Upper lobe of left lung (tissue), 6 donors: ENCODE data around the gene TMCC1. TPM values are rescaled to one million over a fixed set of nuclear protein-coding genes. Genes with fewer than 3 reads are reported as not detected.
"Not testable (repeated sequence)": the region's sequence is repeated elsewhere in the genome, so short reads cannot be mapped to it uniquely, and the experiment has no call there.

ENCODE experiments used
- ATAC-seq, 2 donors: fragments of 200-7000 bp; cut with Tn5 transposase; one replicate each; pipeline ENCODE4 v1.9.1; 2022; ENCODE audit warnings: mild to moderate bottlenecking in 2 of 2, moderate library complexity in 2 of 2; ENCODE audit not compliant: low FRiP score in 2 of 2
- DNase-seq, 2 donors: peaks; one replicate each; pipeline ENCODE4 v3.0.0-alpha.2; 2019 to 2020
- H3K27ac ChIP-seq, 4 donors: fragments of 200-600 bp; sonication (generic); one replicate each; pipeline ENCODE4 v1.5.1; 2016 to 2019
- H3K27me3 ChIP-seq, 4 donors: fragments of 200-600 bp; sonication (generic); one replicate each; pipeline ENCODE4 v1.5.1; 2017 to 2019
- H3K36me3 ChIP-seq, 4 donors: fragments of 200-600 bp; sonication (generic); one replicate each; pipeline ENCODE4 v1.5.1; 2016 to 2019
- H3K4me1 ChIP-seq, 4 donors: fragments of 200-600 bp; sonication (generic); one replicate each; pipeline ENCODE4 v1.5.1; 2018 to 2019
- H3K4me3 ChIP-seq, 4 donors: fragments of 200-600 bp; sonication (generic); one replicate each; pipeline ENCODE4 v1.5.1; 2017 to 2019; ENCODE audit warnings: mild to moderate bottlenecking in 2 of 4, moderate library complexity in 1 of 4
- H3K9me3 ChIP-seq, 4 donors: fragments of 200-600 bp; sonication (generic); one replicate each; pipeline ENCODE4 v1.5.1; 2018 to 2019
- EP300 ChIP-seq, 4 donors: sonication (generic); formaldehyde crosslinking; IDR thresholded peaks; one replicate each; pipeline ENCODE4 v1.5.1; 2017; ENCODE audit warnings: antibody characterized with exemption in 4 of 4, control low read depth in 2 of 4
- POLR2A ChIP-seq, 4 donors: fragments of 450-650 bp; IDR thresholded peaks; one replicate each; pipeline ENCODE4 v1.5.1; 2016 to 2017; ENCODE audit warnings: antibody characterized with exemption in 4 of 4, mild to moderate bottlenecking in 2 of 4
- POLR2AphosphoS5 ChIP-seq, 2 donors: sonication (generic); formaldehyde crosslinking; IDR thresholded peaks; one replicate each; pipeline ENCODE4 v1.5.1; 2017; ENCODE audit warnings: antibody characterized with exemption in 2 of 2
- WGBS, 2 donors: methylation state at CpG; one replicate each; pipeline ENCODE4 v1.1.5; 2017 to 2018; 5-methylcytosine and 5-hydroxymethylcytosine counted together
- total RNA-seq, 6 donors: library from RNA; depleted of rRNA in 4 of 6; stranded (reverse); fragments of >200 nt in 4 of 6; gene quantifications; one replicate each; pipeline versions ENCODE4 v1.1.0 to v1.2.1, GENCODE V29; 2016 to 2021
- TF ChIP-seq, protein P1 (sequence below), 6 experiments: fragments of 450-650 bp in 4 of 6; fragments of 200-600 bp in 2 of 6; sonication (generic) in 2 of 6; IDR thresholded peaks; one replicate each; pipeline ENCODE4 v1.5.1; 2016 to 2019; ENCODE audit warnings: antibody characterized with exemption in 6 of 6
- donor health status: DM: no; HTN: no; CAD: no; lungs with moderate emphysema.
- donor health status: DM: no; HTN: yes; CAD: no; lungs with severe emphysema.

TMCC1 gene
- total RNA-seq, 6 donors from 2014 or later, result 16.9 to 39.2 (median 27.9) TPM

DNA sequence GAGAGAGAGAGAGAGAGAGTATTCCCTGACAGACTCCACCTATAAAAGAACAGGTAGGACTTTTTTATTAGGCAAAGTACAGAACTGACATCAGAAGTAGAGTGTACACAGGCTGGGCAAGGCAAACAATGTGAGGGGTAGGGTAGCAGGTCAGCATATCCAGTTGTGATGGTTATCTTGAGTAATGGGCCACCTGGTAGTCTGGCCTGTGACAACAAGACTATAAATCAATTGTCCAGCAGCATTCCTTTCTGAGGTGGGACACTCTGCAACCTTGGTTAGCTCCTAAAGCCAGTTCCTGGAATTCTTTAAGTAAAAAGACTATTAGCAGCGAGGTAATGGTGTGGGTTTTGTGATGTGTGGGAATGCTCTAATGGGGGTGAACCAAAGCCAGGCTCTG is 14.9 kb upstream of the TMCC1 start:
- TF ChIP-seq POLR2AphosphoS5 (IDR thresholded peaks at IDR 0.05), result no peak
- TF ChIP-seq EP300 (IDR thresholded peaks at IDR 0.05), result no peak
- TF ChIP-seq, protein P1, sequence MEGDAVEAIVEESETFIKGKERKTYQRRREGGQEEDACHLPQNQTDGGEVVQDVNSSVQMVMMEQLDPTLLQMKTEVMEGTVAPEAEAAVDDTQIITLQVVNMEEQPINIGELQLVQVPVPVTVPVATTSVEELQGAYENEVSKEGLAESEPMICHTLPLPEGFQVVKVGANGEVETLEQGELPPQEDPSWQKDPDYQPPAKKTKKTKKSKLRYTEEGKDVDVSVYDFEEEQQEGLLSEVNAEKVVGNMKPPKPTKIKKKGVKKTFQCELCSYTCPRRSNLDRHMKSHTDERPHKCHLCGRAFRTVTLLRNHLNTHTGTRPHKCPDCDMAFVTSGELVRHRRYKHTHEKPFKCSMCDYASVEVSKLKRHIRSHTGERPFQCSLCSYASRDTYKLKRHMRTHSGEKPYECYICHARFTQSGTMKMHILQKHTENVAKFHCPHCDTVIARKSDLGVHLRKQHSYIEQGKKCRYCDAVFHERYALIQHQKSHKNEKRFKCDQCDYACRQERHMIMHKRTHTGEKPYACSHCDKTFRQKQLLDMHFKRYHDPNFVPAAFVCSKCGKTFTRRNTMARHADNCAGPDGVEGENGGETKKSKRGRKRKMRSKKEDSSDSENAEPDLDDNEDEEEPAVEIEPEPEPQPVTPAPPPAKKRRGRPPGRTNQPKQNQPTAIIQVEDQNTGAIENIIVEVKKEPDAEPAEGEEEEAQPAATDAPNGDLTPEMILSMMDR (IDR thresholded peaks at IDR 0.05), result no peak
- no peak for TF ChIP-seq POLR2A (IDR thresholded peaks at IDR 0.05)
- Histone ChIP-seq H3K36me3 (no peaks in the 10 kb centered on the region), H3K9me3 (peaks cover 5 to 24% (median 14%) of the 10 kb centered on the region in 4 donors), H3K4me1 (no peaks in the 10 kb centered on the region), H3K27ac (no peak overlapping the region), H3K4me3 (no peak overlapping the region), H3K27me3 (no peaks in the 10 kb centered on the region)
- WGBS, 2 donors, result 81 to 87% methylated on average over 1 of the region's 1 CpG
- ATAC-seq (no peak), DNase-seq (no peak)

DNA sequence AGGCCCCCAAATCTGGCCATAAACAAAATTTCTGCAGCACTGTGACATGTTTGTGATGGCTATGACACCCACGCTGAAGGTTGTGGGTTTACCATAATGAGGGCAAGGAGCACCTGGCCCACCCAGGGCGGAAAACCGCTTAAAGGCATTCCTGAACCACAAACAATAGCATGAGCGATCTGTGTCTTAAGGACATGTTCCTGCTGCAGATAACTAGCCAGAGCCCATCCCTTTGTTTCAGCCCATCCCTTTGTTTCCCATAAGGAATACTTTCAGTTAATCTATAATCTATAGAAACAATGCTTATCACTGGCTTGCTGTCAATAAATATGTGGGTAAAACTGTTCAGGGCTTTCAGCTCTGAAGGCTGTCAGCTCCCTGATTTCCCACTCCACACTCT is 7.8 kb upstream of the TMCC1 start:
- H3K4me1 ChIP-seq, H3K4me3 ChIP-seq, ATAC-seq, H3K36me3 ChIP-seq, H3K27ac ChIP-seq, H3K27me3 ChIP-seq, DNase-seq: not testable (repeated sequence)
- peaks cover 3 to 15% (median 8%) of the 10 kb centered on the region in 4 donors for H3K9me3 ChIP-seq
- 97 to 98% methylated on average over 4 of the region's 4 CpGs for WGBS, 2 donors

DNA sequence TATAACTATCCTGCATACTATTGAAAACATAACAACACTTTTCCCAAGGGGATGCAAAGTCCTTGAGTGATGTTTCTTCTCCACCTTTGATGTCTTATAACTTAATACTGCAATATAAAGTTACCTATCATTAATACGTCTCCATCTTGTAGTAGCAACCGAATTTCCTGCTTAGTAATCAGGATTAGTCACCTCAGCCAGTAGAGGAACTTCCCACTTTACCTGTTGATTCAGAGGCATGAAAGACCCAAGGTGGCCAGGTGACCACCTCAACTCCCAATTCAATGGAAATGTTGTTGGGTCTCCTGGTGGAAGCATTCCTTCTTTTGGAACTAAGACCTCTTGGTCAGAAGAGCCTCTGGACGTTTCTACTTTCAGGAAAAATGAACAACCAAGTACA is 3.5 kb upstream of the TMCC1 start:
- no peak for ATAC-seq
- no peak for DNase-seq
- no peak overlapping the region for H3K27ac ChIP-seq
- no peak overlapping the region for H3K4me3 ChIP-seq
- TF ChIP-seq POLR2AphosphoS5 (IDR thresholded peaks at IDR 0.05), result no peak
- TF ChIP-seq POLR2A (IDR thresholded peaks at IDR 0.05), result no peak
- no peak for TF ChIP-seq EP300 (IDR thresholded peaks at IDR 0.05)
- TF ChIP-seq, protein P1 (IDR thresholded peaks at IDR 0.05), result no peak
- no peaks in the 10 kb centered on the region for H3K36me3 ChIP-seq
- H3K9me3 ChIP-seq, result peaks cover 0 to 4% (median 0%) of the 10 kb centered on the region in 4 donors
- peaks cover 6 to 20% (median 13%) of the 10 kb centered on the region in 4 donors for H3K4me1 ChIP-seq
- no peaks in the 10 kb centered on the region for H3K27me3 ChIP-seq
- WGBS, 2 donors, result 52 to 90% methylated on average over 3 of the region's 3 CpGs

DNA sequence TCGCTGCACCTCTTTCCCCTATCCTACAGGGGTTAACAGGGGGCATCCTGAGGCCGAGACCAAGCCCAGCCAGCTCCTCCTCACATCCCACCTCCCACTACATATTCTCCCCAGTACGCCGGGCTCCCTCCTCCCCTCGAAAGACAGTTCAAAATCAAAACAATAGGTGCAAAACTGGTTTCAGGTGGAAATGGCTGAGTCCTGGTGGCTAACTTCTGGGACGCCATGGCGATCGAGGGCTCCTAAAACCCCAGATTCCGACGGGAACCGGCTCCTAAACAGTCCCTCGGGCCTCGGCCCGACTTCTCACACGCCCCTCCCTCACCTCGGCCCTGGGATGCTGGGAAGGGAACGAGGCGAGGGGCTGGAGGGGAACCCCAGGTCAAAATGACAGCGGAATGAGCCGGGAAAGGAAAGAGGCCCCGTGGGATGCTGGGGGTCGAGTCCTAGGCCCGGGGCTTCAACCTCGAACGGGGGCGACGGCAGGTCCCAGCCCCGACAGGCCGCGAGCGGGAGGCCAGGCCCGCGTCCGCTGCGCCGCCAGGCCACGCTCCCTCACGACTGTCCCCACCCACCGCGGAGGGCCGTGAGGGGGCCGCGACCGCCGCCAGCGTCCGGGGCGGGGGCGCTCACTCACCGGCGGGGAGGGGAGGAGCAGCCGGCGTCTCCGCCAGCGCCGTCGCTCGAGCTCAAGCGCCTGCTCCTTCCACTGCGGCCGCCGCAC is 492 bp downstream of the TMCC1 start:
- H3K4me3 ChIP-seq, result peak overlapping the region; percentile 77 to 93 (median 84)
- no peaks in the 10 kb centered on the region for H3K9me3 ChIP-seq
- no peaks in the 10 kb centered on the region for H3K36me3 ChIP-seq
- TF ChIP-seq POLR2AphosphoS5 (IDR thresholded peaks at IDR 0.05) (peak; percentile 24 to 45), POLR2A (IDR thresholded peaks at IDR 0.05) (peak in 2 of 4 donors; percentile 74 to 75), EP300 (IDR thresholded peaks at IDR 0.05) (no peak)
- TF ChIP-seq, protein P1 (IDR thresholded peaks at IDR 0.05), result peak in 2 of 6 experiments; percentile 9 to 34
- peaks cover 34 to 42% (median 39%) of the 10 kb centered on the region in 4 donors for H3K4me1 ChIP-seq
- DNase-seq (peak in 1 of 2 donors; percentile 94), ATAC-seq (peak; percentile 83 to 94)
- WGBS, 2 donors, result 0 to 1% methylated on average over 21 to 32 of the region's 62 CpGs
- peak overlapping the region; percentile 95 to 98 (median 96) for H3K27ac ChIP-seq
- no peaks in the 10 kb centered on the region for H3K27me3 ChIP-seq

DNA sequence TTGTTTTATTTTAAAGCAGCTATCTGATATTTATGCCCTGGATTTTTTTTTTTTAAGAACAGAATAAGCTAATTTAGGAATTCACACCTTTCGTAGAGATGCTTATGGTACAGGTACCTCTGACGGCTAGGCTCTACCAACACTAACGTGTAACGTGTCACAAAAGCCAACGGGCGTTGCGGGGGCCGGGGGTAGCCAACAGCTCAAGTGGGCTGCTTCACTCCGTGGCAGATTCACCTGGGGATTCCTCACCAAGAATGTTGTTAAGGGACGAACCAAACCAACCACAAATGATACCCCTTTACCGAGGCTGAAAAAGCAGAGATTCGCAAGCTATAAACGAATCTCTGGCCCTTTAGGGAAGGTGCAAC is 1.0 kb downstream of the TMCC1 start:
- peak in 1 of 2 donors; percentile 36 for DNase-seq
- no peak for ATAC-seq
- no peaks in the 10 kb centered on the region for H3K27me3 ChIP-seq

More for the DNA sequence above, 1.0 kb downstream of the TMCC1 start:
- 13 to 14% methylated on average over 13 of the region's 13 CpGs for WGBS, 2 donors
- Histone ChIP-seq H3K4me3 (peak overlapping the region; percentile 77 to 93 (median 84)), H3K4me1 (peaks cover 34 to 42% (median 39%) of the 10 kb centered on the region in 4 donors), H3K9me3 (no peaks in the 10 kb centered on the region), H3K27ac (peak overlapping the region; percentile 95 to 98 (median 96)), H3K36me3 (no peaks in the 10 kb centered on the region)
- no peak for TF ChIP-seq POLR2A (IDR thresholded peaks at IDR 0.05)
- TF ChIP-seq POLR2AphosphoS5 (IDR thresholded peaks at IDR 0.05), result no peak
- TF ChIP-seq, protein P1 (IDR thresholded peaks at IDR 0.05), result no peak
- TF ChIP-seq EP300 (IDR thresholded peaks at IDR 0.05), result no peak
